ENCODE data around the gene MRPL39. TPM values are rescaled to one million over a fixed set of nuclear protein-coding genes. Genes with fewer than 3 reads are reported as not detected.

Gene MRPL39
- total RNA-seq, 3 donors from 2014 or later, result 21.6 to 27.9 (median 22.1) TPM

- H3K9me3 ChIP-seq, result no peaks in the 10 kb centered on the region
- H3K4me1 ChIP-seq (ENCODE audit: low read depth), result no peaks in the 10 kb centered on the region
- ATAC-seq (no peak), DNase-seq (no peak)
- H3K4me3 ChIP-seq, result no peak overlapping the region
- intact Hi-C loops (cut with DNase I, micrococcal nuclease), result no loop called here
- TF ChIP-seq CTCF (IDR thresholded peaks at IDR 0.05), result no peak
- no peaks in the 10 kb centered on the region for H3K36me3 ChIP-seq (ENCODE audit: low read depth)
Observed at GRCh38 chr21:25579226-25580013, 27.9 kb downstream of the MRPL39 start.

- intact Hi-C loops (cut with DNase I, micrococcal nuclease), result no loop called here
- Histone ChIP-seq H3K4me3 (no peak overlapping the region), H3K4me1 (ENCODE audit: low read depth) (no peaks in the 10 kb centered on the region), H3K9me3 (no peaks in the 10 kb centered on the region), H3K36me3 (ENCODE audit: low read depth) (no peaks in the 10 kb centered on the region)
- ATAC-seq (no peak), DNase-seq (no peak)
- no peak for TF ChIP-seq CTCF (IDR thresholded peaks at IDR 0.05)
Observed at GRCh38 chr21:25578056-25578961, 29.0 kb downstream of the MRPL39 start.

GRCh38 chr21:25577424-25578055, 29.7 kb downstream of the MRPL39 start:
- no peak for ATAC-seq
- TF ChIP-seq CTCF (IDR thresholded peaks at IDR 0.05), result no peak
- intact Hi-C loops (cut with DNase I, micrococcal nuclease), result no loop called here

GRCh38 chr21:25573409-25574206, 33.7 kb downstream of the MRPL39 start:
- no peak for TF ChIP-seq CTCF (IDR thresholded peaks at IDR 0.05)
- no peak for DNase-seq

More at GRCh38 chr21:25577424-25578055, 29.7 kb downstream of the MRPL39 start:
- Histone ChIP-seq H3K9me3 (no peaks in the 10 kb centered on the region), H3K36me3 (ENCODE audit: low read depth) (no peaks in the 10 kb centered on the region), H3K4me1 (ENCODE audit: low read depth) (no peaks in the 10 kb centered on the region), H3K4me3 (no peak overlapping the region)
- DNase-seq, result no peak

GRCh38 chr21:25572861-25573310, 34.4 kb downstream of the MRPL39 start:
- no peaks in the 10 kb centered on the region for H3K36me3 ChIP-seq (ENCODE audit: low read depth)
- no peak for DNase-seq
- no peaks in the 10 kb centered on the region for H3K9me3 ChIP-seq
- no peak for TF ChIP-seq CTCF (IDR thresholded peaks at IDR 0.05)
- H3K4me3 ChIP-seq, result no peak overlapping the region
- H3K4me1 ChIP-seq (ENCODE audit: low read depth), result no peaks in the 10 kb centered on the region
- peak; percentile 46 for ATAC-seq
- intact Hi-C loops (cut with DNase I, micrococcal nuclease), result no loop called here

More at GRCh38 chr21:25573409-25574206, 33.7 kb downstream of the MRPL39 start:
- Histone ChIP-seq H3K36me3 (ENCODE audit: low read depth) (no peaks in the 10 kb centered on the region), H3K4me3 (no peak overlapping the region), H3K4me1 (ENCODE audit: low read depth) (no peaks in the 10 kb centered on the region), H3K9me3 (no peaks in the 10 kb centered on the region)
- intact Hi-C loops (cut with DNase I, micrococcal nuclease), result no loop called here
- ATAC-seq, result peak; percentile 80
